22Rv1 (cell line): Measurements from ENCODE around the gene STAT1.

Experiments used
- H3K27ac ChIP-seq: fragments of 450-650 bp; 2 replicates; pipeline ENCODE4 v1.5.1; 2017
- CTCF ChIP-seq: fragments of 450-650 bp; IDR thresholded peaks from 2 replicates; pipeline ENCODE4 v1.5.1; 2017; ENCODE audit warnings: mild to moderate bottlenecking
- ZFX ChIP-seq: fragments of 450-650 bp; IDR thresholded peaks from 2 replicates; pipeline ENCODE4 v1.6.1; 2017; ENCODE audit warnings: antibody characterized with exemption, borderline replicate concordance

Gene STAT1

DNA sequence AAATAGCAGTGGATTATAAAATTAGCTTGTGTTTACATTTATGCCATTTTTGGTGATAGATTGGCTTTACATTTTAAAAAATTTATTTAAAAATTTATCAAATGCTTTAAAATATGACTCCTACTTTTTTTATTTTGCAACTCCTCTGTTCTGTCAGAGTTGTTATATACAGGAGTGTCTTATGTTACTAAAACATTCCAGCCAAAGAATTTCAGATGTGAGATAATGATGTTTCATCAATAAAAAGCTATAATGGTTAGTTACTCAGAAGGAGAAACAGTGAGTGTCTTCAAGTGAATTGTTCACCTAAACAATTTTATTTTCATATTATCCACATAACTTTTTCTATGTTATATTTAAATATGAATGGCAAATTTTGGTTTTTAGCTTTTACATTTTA lies 80.6 kb downstream of the STAT1 start:
- no peak overlapping the region for H3K27ac ChIP-seq
- no peak for TF ChIP-seq ZFX
- TF ChIP-seq CTCF, result no peak

DNA sequence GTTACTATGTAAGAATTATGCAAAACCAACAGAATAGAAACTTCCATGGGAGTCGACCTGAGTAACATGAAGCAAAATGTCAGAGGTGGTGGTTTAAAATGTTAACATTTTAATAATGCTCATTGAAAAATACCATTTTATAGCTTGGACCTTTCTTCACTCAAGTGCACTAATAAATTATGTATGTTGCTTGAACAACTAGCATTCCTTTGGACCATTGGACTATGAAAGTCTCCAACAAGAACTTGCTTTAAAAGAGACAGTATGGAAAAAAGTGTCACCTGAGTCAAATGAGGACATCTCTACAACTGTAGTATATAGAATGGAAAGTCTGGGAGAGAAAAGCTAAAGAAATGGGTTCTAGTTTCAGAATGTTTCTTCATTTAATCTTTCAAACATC lies 81.5 kb downstream of the STAT1 start:
- no peak overlapping the region for H3K27ac ChIP-seq
- TF ChIP-seq CTCF (no peak), ZFX (no peak)

GRCh38 chr2:190930411-190930810 lies 83.6 kb downstream of the STAT1 start:
- no peak for TF ChIP-seq CTCF
- TF ChIP-seq ZFX, result no peak
- H3K27ac ChIP-seq, result no peak overlapping the region

DNA sequence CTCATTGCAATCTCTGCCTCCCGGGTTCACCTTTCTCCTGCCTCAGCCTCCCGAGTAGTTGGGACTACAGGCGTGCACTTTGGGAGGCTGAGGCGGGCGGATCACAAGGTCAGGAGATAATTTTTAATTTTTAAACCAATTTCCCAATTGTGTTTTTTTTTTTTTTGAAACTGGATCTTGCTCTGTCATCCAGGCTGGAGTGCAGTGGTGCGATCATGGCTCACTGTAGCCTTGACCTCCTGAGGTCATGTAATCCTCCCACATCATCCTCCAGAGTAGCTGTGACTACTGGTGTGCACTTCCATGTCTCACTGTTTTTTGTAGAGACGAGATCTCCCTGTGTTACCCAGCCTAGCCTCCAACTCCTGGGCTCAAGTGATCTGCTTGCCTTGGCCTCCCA lies 84.1 kb downstream of the STAT1 start:
- H3K27ac ChIP-seq, result no peak overlapping the region
- no peak for TF ChIP-seq ZFX

DNA sequence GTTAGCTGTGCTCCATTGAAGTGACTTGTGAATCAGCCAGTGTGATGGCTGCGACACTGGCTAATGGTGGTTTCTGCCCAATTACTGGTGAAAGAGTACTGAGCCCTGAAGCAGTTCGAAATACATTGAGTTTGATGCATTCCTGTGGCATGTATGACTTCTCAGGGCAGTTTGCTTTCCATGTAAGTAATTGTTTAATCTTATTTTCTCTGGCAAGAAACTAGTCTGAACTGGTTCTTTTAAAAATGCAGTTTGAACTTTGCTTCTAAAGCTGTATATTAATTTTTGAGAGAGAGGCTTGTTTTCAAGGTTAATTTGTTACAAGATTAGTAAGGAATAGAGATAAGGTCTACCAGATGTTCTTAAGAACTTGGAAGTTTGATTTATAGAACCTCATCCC lies 86.7 kb downstream of the STAT1 start:
- H3K27ac ChIP-seq, result no peak overlapping the region
- TF ChIP-seq CTCF, result no peak
- no peak for TF ChIP-seq ZFX

GRCh38 chr2:190922376-190922775 lies 91.6 kb downstream of the STAT1 start:
- TF ChIP-seq CTCF (no peak), ZFX (no peak)
- H3K27ac ChIP-seq, result no peak overlapping the region

GRCh38 chr2:190920085-190920484 lies 93.9 kb downstream of the STAT1 start:
- TF ChIP-seq CTCF (no peak), ZFX (no peak)

More at GRCh38 chr2:190920085-190920484, 93.9 kb downstream of the STAT1 start:
- no peak overlapping the region for H3K27ac ChIP-seq
